Amniotic stem cell (primary cell): ENCODE results near the gene COX8C.

Experiments used
- DNase-seq: peaks from one replicate; lab custom pipeline; 2025; lab: John Stamatoyannopoulos, UW

The COX8C gene

DNA sequence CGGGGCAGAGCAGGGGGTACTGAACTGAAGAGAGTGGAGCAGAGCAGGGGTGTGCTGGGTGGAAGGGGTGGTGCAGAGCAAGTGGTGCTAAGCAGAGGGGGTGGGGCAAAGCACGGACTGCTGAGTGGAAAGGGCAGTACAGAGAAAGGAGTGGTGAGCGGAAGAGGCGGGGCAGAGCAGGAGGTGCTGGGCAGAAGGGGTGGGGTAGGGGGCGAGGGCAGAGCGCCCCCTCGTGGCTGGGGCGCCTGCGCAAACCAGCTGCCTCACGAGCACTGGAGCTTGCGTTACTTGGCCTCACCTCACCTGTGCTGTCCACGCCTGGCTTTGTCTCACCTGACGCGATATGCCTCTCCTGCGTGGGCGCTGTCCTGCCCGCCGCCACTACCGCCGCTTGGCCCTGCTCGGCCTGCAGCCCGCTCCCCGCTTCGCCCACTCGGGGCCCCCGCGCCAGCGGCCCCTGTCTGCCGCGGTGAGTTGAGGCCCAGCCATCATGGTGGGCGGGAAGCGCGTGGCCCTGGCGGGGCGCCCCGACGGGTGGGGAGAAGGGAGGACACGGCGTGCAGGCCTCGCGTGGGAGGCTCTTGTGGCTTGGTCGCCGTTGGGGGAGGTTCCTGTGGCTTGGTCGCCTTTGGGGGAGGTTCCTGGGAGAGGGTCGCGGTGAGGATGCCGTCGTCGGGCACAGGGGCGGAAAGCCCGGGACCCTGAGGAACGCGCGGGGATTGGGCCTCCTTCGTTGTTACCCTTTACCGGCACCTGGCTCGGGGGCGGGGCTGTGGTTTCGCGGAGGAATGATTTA, at the start of gene COX8C:
COX8C (plus strand) TSS at position 257 of the 796 bp plus-strand sequence; CDS start at position 344, 87 bp downstream.
- no peak for DNase-seq

DNA sequence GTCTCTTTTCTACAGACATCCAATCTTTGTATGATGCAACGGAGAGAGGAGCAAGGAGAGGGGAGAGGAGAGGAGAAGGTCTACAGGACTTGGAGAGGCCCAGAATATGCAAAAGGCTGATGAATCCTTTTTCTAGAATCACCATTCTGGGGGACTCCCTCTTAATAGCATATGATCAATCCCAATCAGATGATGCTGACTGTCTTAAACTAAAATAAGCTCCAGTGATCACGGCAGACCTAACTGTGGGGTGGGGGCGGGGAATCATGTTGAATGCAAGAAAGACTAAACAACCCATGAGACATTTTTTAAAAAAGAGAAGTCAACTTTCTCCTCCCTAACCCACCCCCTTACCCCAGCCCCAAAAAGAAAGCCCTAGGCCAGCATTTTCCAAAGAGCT, 47.6 kb upstream of the COX8C start:
- no peak for DNase-seq

DNA sequence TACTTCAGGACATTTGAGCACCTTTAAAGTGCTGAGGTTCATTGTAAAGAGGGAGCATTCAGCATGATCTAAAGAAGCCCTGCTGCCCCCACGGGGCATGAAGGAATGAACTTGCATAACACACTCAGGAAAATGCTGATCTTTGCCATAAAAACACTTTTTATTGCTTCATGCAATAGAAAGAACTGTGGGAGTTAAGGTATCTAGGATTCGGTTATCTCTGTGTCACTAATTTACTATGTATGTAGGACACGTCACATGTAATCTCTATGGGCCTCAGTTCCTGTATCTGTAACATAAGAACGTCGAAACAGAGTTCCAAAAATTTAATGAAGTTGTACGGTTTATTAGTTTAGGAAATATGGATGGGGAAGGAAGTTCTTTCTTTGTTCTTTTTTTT, 47.1 kb upstream of the COX8C start:
- no peak for DNase-seq

GRCh38 chr14:93301821-93302447, 45.0 kb upstream of the COX8C start:
- DNase-seq = no peak

- no peak for DNase-seq
Measured at GRCh38 chr14:93302688-93303581, 44.0 kb upstream of the COX8C start.

DNA sequence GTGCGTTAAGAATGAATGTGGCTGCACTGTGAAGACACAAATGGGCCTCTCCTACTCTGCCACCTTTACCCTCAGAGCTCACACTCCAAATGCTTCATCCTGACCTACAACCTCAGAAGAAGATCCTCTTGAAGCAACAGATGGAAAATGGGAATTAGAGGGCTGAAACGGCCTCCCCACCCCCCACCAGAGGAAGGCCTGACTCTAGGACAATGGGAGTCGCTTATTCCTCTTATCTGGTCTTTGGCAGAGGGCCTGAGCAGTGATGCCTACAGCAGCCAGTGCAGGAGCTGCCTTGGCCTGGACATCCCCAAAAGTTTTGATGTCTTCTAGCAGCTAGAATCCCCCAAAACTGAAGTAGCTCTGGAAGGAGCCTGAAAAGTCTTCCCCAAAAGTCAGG, 43.3 kb upstream of the COX8C start:
- no peak for DNase-seq

DNA sequence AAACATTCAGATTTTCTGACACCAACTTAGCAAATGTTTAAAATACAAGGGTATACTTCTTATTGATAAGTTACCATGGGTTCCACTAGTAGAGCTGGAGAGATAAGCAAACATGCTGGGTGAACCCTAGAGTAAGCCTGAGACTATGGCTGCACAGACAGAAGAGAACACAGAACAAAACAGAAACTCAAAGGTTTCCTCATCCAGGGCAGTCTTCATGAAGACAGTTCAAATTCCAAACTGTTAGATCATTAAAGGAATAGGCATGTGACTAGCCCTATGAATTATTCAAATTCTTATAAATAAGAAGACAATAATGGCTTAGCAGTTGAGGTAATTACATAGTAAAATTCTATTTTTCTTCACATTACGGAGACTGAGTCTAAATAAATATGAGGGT, 42.2 kb upstream of the COX8C start:
- DNase-seq = no peak

DNA sequence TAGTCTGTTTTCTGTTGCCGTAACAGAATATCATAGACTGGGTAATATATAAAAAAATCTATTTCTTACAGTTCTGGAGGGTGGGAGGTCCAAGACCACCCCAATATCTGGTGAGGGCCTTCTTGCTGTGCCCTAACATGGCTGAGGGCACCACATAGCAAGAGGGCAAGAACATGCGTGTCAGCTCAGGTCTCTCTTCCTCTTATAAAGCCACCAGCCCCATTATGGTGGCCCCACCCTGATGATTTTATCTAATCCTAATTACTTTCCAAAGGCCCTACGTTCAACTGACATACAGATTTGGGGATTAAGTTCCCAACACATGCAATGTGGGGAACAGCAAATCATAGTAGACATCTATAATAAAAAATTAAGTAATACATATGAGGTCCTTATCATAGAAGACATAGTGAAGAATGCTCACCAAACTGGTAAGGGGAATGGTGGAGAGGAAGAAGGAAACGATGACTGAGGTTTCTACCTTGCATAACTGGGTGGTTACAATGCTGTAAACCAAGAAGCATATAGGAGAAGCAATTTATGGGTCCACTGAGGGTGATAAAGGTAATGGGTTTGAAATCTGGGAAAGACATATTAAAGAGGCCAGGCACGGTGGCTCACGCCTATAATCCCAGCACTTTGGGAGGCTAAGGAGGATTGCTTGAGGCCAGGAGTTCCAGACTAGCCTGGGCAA, 41.1 kb upstream of the COX8C start:
- DNase-seq = no peak

DNA sequence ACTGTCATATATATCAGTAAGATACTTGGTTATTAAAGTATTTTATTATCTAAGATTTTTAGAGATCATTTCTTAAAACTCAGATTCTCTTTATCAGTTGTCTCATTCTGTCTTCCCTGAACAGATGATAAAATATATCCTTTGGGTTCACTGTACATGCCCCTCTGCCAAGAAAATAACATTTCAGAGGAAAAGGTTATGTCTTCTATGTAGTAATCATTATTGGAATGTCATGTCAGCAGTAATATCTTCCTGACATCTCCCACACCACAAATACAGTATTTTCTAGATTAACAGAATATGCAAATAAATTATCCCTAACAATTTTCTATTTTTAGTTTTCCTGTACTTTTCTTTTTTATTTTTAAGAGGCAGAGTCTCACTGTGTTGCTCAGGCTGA, 40.2 kb upstream of the COX8C start:
- DNase-seq = no peak

- no peak for DNase-seq
Measured at GRCh38 chr14:93308686-93309345, 38.2 kb upstream of the COX8C start.

DNA sequence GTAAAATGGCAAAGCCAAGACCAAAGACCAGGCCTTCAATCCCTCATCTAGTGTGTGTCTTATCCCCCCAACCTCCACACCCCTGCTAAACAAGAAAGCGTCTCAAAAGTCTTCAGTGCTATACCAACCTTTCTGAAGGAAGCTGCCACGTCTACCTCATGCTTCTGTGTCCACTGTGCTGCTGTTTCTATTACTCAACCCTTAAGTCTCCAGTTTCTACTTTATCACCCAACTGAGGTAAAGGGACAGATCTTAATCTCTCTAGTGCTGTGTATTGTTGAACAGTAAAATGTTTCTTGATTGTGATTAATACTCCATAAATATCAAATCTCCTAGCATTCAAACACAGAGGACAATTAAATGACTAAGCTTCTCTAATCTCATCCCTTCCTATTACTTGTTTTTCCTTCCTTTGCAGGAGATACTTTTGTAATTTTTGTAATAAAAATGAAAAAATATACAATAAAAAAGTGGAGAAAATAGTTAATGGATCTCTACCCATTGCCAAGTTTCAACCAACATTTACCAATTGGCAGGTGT, 37.5 kb upstream of the COX8C start:
- DNase-seq = no peak

DNA sequence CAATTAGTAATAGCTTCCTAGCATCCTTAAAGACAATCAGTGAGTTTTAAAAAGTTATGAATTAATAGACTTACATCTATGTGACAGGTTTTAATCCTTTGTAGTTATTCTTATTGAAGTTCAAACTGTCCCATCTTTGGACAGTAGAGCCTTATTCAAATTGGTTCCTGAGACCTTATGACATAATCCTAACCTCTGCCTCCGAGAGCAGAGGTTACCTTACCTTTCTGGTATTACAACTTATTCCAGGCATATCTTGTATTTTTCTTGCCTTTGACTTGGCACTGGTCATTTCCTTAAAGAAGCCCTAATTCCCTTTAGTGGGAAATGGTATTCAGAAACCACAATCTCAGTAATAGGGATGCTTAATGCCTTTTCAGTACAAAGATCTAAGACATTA, 35.9 kb upstream of the COX8C start:
- DNase-seq = no peak

DNA sequence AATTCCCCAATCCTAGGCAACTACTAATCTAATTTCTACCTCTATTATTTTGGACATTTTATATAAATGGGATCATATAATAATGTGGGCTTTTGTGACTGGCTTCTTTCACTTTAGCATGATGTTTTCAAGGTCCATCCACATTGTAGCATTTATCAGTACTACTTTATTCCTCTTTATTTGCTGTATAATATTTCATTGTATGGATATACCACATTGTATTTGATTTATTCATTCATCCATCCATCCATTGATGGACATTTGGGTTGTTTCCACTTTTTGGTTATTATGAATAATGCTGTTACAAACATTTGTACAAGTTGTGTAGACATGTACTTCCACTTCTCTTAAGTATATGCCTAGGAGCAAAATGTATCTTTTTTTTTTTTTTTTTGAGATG, 31.4 kb upstream of the COX8C start:
- no peak for DNase-seq

- DNase-seq = no peak
Measured at GRCh38 chr14:93316716-93317115, 30.3 kb upstream of the COX8C start.

- DNase-seq = no peak
Measured at GRCh38 chr14:93317210-93317874, 29.6 kb upstream of the COX8C start.

DNA sequence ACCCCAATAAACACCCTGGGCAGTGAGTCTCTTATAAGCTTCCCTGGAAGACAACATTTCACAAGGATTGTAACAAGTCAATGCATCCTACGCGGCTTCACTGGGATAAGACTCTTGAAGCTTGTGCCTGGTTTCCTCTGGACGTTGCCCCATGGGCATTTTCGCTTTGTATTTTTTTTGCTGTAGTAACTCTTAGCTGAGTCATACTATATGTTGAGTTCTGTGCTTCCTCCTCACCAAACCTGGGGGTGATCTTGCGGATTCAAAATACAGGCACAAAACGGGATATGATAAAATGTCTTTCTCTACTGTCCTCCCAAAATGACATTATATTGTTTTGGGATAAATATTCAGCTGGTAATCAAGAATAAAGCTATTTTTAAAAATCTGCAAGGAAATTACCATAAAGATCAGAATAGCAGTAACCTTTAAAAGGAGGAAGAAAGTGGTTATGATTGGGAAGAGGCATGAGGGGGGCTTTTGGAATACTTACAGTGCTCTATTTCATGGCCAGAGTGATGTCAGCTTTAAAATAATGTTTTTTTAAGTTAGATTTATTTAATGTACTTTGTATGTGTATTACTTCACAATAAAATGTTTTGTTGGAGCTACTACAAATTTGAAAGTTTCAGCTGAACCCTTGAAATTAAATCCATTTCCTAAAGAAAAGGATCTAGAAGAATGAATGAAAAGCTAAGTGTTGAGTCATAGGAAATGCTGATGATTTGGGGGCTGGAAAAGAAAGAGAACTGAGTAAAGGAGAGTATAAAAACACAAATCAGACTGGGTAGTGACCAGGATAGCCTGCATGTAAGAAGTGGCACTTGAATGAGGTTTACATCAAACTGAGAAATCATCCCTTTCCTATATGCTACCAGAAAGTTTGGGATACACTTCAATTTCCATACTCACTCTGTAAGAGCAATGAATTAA, 28.8 kb upstream of the COX8C start:
- no peak for DNase-seq

DNA sequence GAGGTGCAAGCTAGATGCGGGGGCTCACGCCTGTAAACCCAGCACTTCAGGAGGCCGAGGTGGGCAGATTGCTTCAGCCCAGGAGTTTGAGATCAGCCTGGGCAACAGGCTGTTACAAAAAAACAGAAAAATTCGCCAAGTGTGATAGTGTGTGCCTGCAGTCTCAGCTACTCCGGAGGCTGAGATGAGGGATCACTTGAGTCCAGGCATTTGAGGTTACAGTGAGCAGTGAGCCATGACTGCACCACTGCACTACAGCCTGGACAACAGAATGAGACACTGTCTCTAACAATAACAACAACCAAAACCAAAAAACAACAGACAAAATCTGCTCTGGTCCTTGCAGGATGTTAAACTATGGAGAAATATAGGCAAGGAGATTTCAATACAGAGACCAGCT, 28.1 kb upstream of the COX8C start:
- DNase-seq = no peak

- no peak for DNase-seq
Measured at GRCh38 chr14:93319494-93319893, 27.5 kb upstream of the COX8C start.

- DNase-seq = no peak
Measured at GRCh38 chr14:93319958-93320357, 27.0 kb upstream of the COX8C start.

- DNase-seq = no peak
Measured at GRCh38 chr14:93320489-93320888, 26.5 kb upstream of the COX8C start.
